ENCODE data around the gene RSAD1. TPM values are rescaled to one million over a fixed set of nuclear protein-coding genes. Genes with fewer than 3 reads are reported as not detected.

RSAD1 gene
- total and polyA plus RNA-seq, 10 of the 15 experiments (the other 5 are each of a cell fraction or from before 2014, with no cell fraction given), result 2.5 to 28.1 (median 22.6) TPM

DNA sequence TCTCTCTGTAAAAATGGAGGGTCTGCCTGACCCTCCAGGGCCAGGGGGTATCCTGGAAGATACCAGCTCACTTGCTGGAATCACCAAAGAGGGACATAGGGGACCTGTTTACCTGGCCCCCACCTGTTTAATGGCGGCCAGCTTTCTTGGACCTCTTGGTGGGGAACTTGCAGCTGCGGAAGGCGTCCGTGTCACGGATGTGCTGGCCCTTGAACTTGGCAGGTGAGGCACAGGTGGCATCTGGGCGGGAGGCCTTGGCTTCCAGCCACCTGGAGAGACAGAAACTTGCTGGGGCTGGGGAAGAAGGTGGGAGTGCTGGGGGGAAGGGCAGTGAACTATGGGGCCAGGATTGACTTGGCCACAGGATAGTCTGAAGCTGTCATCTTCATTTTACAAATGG is 13.5 kb upstream of the RSAD1 start:
- DNase-seq (ENCODE audit: low read depth, low spot score) (no peak), ATAC-seq (no peak), FAIRE-seq (no peak)
- Histone ChIP-seq H3K27me3 (replicated peaks in 1 of 2; ENCODE audit: control insufficient read depth in 2 of 2, insufficient read depth in 2 of 2, low read length in 1 of 2) (peaks cover 0 to 3% of the 10 kb centered on the region in 2 experiments; a peak in 2 of 4 replicates), H3K79me2 (ENCODE audit: control insufficient read depth, insufficient read depth, low read length) (no peaks in the 10 kb centered on the region), H3K9me3 (replicated peaks; ENCODE audit: control insufficient read depth, insufficient read depth, low read length) (no peaks in the 10 kb centered on the region), H3K4me3 (no peak overlapping the region), H3K9ac (ENCODE audit: control insufficient read depth, insufficient read depth, low read length) (no peak overlapping the region), H3K4me1 (ENCODE audit: control insufficient read depth, insufficient read depth, low read length) (no peaks in the 10 kb centered on the region), H2AFZ (ENCODE audit: control insufficient read depth, low read depth, low read length) (no peak overlapping the region), H3K36me3 (ENCODE audit: control insufficient read depth in 2 of 2, insufficient read depth in 2 of 2, low read length in 1 of 2) (no peaks in the 10 kb centered on the region), H3K27ac (ENCODE audit: control insufficient read depth, insufficient read depth) (no peak overlapping the region), H4K20me1 (ENCODE audit: control insufficient read depth, insufficient read depth) (no peaks in the 10 kb centered on the region), H3K4me2 (ENCODE audit: control insufficient read depth, insufficient read depth) (no peak overlapping the region)
- intact Hi-C loops (cut with micrococcal nuclease; ENCODE audit: unreplicated experiment), result no loop called here
- SMC1A ChIA-PET (ENCODE audit: uncharacterized antibody, unreplicated experiment), result no interaction called here
- BruUV-seq (replicated peaks), result no TSS peak
- RAD21 ChIA-PET (ENCODE audit: unreplicated experiment), result no interaction called here
- POLR2A ChIA-PET, result no interaction called here
- in situ Hi-C loops (cut with MboI), result no loop called here
- 64% methylated on average over 6 of the region's 6 CpGs for WGBS (ENCODE audit: insufficient coverage, insufficient replicate concordance, low lambda C conversion rate, missing lambda C conversion rate)
- CTCF ChIA-PET, result interaction anchor here (1.7 kb wide), 1 partner anchor 68 kb away, joined by 4 read pairs; the partner anchor contains the start of gene LRRC59
- no peak for TF ChIP-seq BACH1 (IDR thresholded peaks at IDR 0.05; ENCODE audit: borderline replicate concordance)
- no peak for TF ChIP-seq BHLHE40 (IDR thresholded peaks at IDR 0.05; ENCODE audit: borderline replicate concordance in 1 of 2, low read depth in 2 of 2, low read length in 1 of 2)
- TF ChIP-seq POLR2A (IDR thresholded peaks at IDR 0.05; ENCODE audit: low read depth, low read length), result no peak
- TF ChIP-seq GATAD2B (conservative IDR thresholded peaks at IDR 0.05; ENCODE audit: low read depth), result no peak
- no peak for TF ChIP-seq CHD4 (IDR thresholded peaks at IDR 0.05)
- no peak for TF ChIP-seq SMAD1 (IDR thresholded peaks at IDR 0.05; ENCODE audit: low read depth, partially characterized antibody)
- TF ChIP-seq MTA3 (IDR thresholded peaks at IDR 0.05; ENCODE audit: borderline replicate concordance, low read length), result no peak
- TF ChIP-seq ELK1 (IDR thresholded peaks at IDR 0.05; ENCODE audit: low read depth, low read length), result no peak
- TF ChIP-seq, protein P1, sequence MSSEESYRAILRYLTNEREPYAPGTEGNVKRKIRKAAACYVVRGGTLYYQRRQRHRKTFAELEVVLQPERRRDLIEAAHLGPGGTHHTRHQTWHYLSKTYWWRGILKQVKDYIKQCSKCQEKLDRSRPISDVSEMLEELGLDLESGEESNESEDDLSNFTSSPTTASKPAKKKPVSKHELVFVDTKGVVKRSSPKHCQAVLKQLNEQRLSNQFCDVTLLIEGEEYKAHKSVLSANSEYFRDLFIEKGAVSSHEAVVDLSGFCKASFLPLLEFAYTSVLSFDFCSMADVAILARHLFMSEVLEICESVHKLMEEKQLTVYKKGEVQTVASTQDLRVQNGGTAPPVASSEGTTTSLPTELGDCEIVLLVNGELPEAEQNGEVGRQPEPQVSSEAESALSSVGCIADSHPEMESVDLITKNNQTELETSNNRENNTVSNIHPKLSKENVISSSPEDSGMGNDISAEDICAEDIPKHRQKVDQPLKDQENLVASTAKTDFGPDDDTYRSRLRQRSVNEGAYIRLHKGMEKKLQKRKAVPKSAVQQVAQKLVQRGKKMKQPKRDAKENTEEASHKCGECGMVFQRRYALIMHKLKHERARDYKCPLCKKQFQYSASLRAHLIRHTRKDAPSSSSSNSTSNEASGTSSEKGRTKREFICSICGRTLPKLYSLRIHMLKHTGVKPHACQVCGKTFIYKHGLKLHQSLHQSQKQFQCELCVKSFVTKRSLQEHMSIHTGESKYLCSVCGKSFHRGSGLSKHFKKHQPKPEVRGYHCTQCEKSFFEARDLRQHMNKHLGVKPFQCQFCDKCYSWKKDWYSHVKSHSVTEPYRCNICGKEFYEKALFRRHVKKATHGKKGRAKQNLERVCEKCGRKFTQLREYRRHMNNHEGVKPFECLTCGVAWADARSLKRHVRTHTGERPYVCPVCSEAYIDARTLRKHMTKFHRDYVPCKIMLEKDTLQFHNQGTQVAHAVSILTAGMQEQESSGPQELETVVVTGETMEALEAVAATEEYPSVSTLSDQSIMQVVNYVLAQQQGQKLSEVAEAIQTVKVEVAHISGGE (CRISPR knock-in tag; IDR thresholded peaks at IDR 0.05), result no peak
- no peak for TF ChIP-seq SRF (IDR thresholded peaks at IDR 0.05; ENCODE audit: low read depth in 2 of 2, low read length in 2 of 2)

Data from GM12878 (cell line).